GM19372 (cell line): ENCODE measurements around the gene TNS3.
"Not testable (repeated sequence)": the region's sequence is repeated elsewhere in the genome, so short reads cannot be mapped to it uniquely, and the experiment has no call there.

Experiments used
- ATAC-seq: cut with Tn5 transposase; IDR thresholded peaks from one replicate; pipeline ENCODE4 v1.9.1; 2021; ENCODE audit warnings: mild to moderate bottlenecking, low read depth, moderate library complexity; ENCODE audit not compliant: unreplicated experiment

Gene TNS3

GRCh38 chr7:47477191-47478016 lies 104.5 kb downstream of the TNS3 start:
- no peak for ATAC-seq

DNA sequence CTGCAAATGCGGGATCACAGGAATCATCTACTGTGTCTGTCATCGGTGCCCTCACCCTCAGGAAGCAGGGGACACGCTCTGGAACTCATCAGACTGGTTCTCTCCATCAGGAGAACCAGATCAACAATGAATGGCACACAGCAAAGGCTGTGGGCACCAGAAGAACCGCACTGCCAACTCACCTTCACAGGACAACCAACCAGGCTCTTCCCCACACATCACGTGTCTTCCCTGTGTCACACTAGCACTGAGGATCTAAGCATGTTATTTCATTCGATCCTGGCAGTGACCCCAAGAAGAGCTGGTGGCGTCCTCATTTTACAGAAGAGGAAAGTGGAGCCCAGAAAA lies 106.1 kb downstream of the TNS3 start:
- no peak for ATAC-seq

- ATAC-seq, result peak; percentile 85
These were observed 106.7 kb downstream of the TNS3 start for GRCh38 chr7:47474937-47475879.

- ATAC-seq, result no peak
These were observed 107.5 kb downstream of the TNS3 start for GRCh38 chr7:47474211-47474936.

GRCh38 chr7:47473499-47474210 lies 108.3 kb downstream of the TNS3 start:
- ATAC-seq, result no peak

DNA sequence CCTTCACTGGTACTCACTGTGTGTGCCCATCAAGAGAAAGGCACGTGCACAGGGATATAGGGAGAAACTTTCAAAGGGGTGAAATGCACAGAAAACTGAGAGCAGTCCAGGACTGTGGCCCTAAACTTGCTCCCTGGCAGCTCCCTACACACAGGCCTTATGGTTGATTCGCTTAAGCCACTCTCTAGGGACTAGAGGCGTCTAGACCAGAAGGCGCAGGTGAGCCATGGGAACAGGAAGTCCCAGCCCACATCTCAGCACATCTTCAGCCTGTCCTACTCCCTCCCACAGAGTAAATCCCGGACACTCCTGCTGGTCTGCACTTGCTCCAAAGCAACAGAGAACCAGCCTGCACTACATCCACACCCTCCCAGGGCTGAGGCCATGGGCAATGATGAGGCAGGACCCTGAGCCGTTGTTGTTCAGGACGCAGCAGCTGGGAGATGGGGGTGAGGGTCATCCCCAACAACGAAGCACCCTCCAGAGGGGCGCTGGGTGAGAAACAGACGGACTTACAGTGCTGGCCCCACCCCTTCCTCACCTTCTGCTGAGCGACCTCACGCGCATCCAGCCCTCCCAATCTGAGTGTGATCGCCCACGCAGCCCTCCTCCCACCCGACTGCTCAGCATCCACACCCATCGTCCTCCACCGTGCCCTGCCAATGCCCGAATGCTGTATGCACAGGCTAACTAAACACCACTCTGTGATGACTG lies 109.3 kb downstream of the TNS3 start:
- ATAC-seq, result no peak

GRCh38 chr7:47471831-47472230 lies 110.1 kb downstream of the TNS3 start:
- no peak for ATAC-seq

GRCh38 chr7:47471358-47471703 lies 110.6 kb downstream of the TNS3 start:
- no peak for ATAC-seq

- no peak for ATAC-seq
These were observed 111.1 kb downstream of the TNS3 start for GRCh38 chr7:47470567-47471357.

DNA sequence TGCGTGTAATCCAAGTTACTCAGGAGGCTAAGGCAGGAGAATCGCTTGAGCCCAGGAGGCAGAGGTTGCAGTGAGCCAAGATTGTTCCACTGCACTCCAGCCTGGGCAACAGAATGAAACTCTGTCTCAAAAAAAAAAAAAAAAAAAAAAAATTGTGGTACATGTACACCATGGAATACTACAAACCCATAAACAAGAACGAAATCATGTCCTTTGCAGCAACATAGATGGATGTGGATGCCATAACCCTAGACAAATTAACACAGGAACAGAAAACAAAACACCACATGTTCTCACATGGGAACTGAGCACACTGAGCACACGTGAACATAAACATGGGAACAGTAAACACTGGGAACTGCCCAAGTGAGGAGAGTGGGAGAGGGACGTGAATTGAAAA lies 112.1 kb downstream of the TNS3 start:
- not testable (repeated sequence) for ATAC-seq

- no peak for ATAC-seq
These were observed 115.1 kb downstream of the TNS3 start for GRCh38 chr7:47466832-47467231.

DNA sequence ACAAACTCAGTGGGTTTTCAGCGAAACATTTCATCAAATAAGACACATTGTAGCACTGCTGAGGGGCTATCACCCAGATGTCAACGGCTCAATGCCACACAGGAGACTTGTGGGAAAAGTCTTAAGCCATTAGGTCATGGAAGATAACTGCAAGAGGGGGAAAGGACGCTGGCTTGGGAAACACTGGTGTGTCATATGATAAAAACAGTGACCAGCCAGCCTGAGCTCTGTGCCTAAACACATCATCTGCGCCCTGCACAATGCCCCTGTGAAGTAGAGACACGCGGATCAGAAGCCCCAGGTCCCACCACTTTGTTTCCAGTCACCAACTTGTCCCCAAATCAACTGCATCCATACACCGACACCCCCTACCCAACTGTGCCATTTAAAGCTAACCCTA lies 116.7 kb downstream of the TNS3 start:
- ATAC-seq, result no peak

GRCh38 chr7:47464266-47464665 lies 117.6 kb downstream of the TNS3 start:
- ATAC-seq, result no peak

GRCh38 chr7:47461746-47462145 lies 120.2 kb downstream of the TNS3 start:
- no peak for ATAC-seq

DNA sequence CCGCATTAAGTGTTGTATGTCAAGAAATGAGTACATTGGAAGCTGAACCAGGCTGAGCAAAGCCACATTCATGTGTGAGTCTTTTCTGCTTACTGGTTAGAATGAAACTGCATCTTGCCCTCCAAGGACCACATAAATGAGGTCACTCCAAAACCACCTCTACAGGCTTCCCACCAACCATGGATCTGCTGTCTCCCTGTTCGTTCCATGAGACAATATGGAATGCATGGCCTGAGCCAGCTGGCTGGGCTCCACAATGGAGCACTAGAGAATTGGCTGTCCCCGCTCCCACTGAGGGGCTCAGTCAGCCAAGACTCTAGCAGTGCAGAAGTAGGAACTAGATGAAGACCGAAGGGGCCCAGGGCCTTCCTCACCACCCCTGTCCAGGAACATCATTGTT lies 120.8 kb downstream of the TNS3 start:
- ATAC-seq, result no peak

GRCh38 chr7:47460251-47460989 lies 121.5 kb downstream of the TNS3 start:
- no peak for ATAC-seq

DNA sequence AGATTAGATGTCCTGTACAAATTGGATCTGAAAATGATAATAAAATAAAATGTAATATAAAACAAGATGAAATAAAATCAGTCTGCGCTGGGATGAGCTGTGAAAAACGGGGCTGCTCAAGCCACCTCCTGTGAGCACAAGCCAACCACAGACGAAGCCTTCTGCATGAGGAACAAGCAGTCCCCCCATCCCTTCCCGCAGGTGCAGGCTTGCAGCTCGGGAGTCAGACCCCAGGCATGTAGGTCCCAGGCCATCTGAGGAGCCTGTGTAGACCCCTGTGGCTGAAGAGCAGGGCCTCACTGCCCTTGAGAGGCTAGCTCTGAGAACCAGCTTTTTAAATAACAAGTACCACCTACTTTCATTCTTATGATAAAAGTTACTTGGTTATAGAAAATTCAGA lies 123.4 kb downstream of the TNS3 start:
- ATAC-seq, result no peak

- ATAC-seq, result no peak
These were observed 123.9 kb downstream of the TNS3 start for GRCh38 chr7:47458057-47458456.
